ENCODE results near the gene LEP. TPM values are rescaled to one million over a fixed set of nuclear protein-coding genes. Genes with fewer than 3 reads are reported as not detected.

Gene LEP
- total and polyA plus RNA-seq, 2 of the 8 experiments (the other 6 are each of a cell fraction or from before 2014, with no cell fraction given): not detected

GRCh38 chr7:128268233-128268632 lies 27.2 kb downstream of the LEP start:
- H3K4me1 ChIP-seq (replicated peaks in 1 of 4; ENCODE audit: control insufficient read depth in 3 of 4, insufficient read depth in 4 of 4, low read length in 3 of 4): peaks cover 4 to 30% (median 22%) of the 10 kb centered on the region in 4 experiments

More at GRCh38 chr7:128268233-128268632, 27.2 kb downstream of the LEP start:
- no peak overlapping the region for H3K4me3 ChIP-seq (ENCODE audit: extremely low read depth in 1 of 4, insufficient read depth in 2 of 4, low read depth in 3 of 4, low read length in 4 of 4)
- peak overlapping the region; percentile 26; the same call in 1 of the 2 replicates for H2BK5ac ChIP-seq (ENCODE audit: low read depth, low read length)
- H3K23me2 ChIP-seq (ENCODE audit: low read depth, low read length): no peaks in the 10 kb centered on the region; the same call in 1 of the 2 replicates
- no peak overlapping the region for H3K27ac ChIP-seq (ENCODE audit: low read depth, low read length)
- CTCF ChIA-PET (ENCODE audit: partially characterized antibody): interaction anchor here (1.2 to 1.6 kb wide), 3 partner anchors 9 to 50 kb away, joined by 3 to 5 read pairs (median 4); no protein-coding TSS in a partner anchor
- H3K56ac ChIP-seq (replicated peaks; ENCODE audit: insufficient read length, low read depth, low read length): no peak overlapping the region
- no peak overlapping the region for H3K4ac ChIP-seq (replicated peaks; ENCODE audit: insufficient read length, low read depth, low read length)
- H3K36me3 ChIP-seq (ENCODE audit: control insufficient read depth in 2 of 4, insufficient read depth in 4 of 4, low read length in 3 of 4): no peaks in the 10 kb centered on the region
- peaks cover 0 to 3% (median 1%) of the 10 kb centered on the region in 4 experiments; a peak in 2 of 7 replicates for H3K27me3 ChIP-seq (replicated peaks in 1 of 4; ENCODE audit: control insufficient read depth in 3 of 4, extremely low read depth in 1 of 4, insufficient read depth in 3 of 4, low read length in 3 of 4)
- no peaks in the 10 kb centered on the region for H4K20me1 ChIP-seq (replicated peaks in 1 of 2; ENCODE audit: control insufficient read depth in 1 of 2, insufficient read depth in 2 of 2, low read length in 2 of 2)
- H2AK5ac ChIP-seq (ENCODE audit: low read depth, low read length): no peak overlapping the region
- H4K91ac ChIP-seq (replicated peaks; ENCODE audit: insufficient read length, low read length): peak overlapping the region; percentile 44
- POLR2A ChIA-PET (ENCODE audit: partially characterized antibody): interaction anchor here (1.2 to 2.6 kb wide), 4 partner anchors 8 to 56 kb away, joined by 3 to 23 read pairs (median 6); no protein-coding TSS in a partner anchor
- H2BK15ac ChIP-seq (ENCODE audit: low read length): peak overlapping the region; percentile 90; the same call in 1 of the 2 replicates
- H2BK20ac ChIP-seq (ENCODE audit: low read length): peak overlapping the region; percentile 89
- DNase-seq (ENCODE audit: low read depth in 1 of 2, low spot score in 2 of 2) (no peak), FAIRE-seq (no peak)
- H4K8ac ChIP-seq (ENCODE audit: extremely low read depth, insufficient read depth, low read length): no peak overlapping the region
- no peak overlapping the region for H3K4me2 ChIP-seq (ENCODE audit: insufficient read depth in 1 of 2, low read depth in 2 of 2, low read length in 2 of 2)
- H4K5ac ChIP-seq (ENCODE audit: insufficient read length, low read depth, low read length): no peak overlapping the region
- peak overlapping the region; percentile 89; the same call in 1 of the 2 replicates for H2BK12ac ChIP-seq (ENCODE audit: low read depth, low read length)
- H3K14ac ChIP-seq (ENCODE audit: insufficient read length): no peak overlapping the region
- no peak overlapping the region for H2AFZ ChIP-seq (ENCODE audit: low read length)
- 85% methylated on average over 2 of the region's 2 CpGs; no CpG with 5 or more reads in 1 of the 2 experiments for WGBS, 2 experiments (ENCODE audit: extremely low coverage in 1 of 2, insufficient coverage in 1 of 2, insufficient read length in 1 of 2, insufficient replicate concordance in 2 of 2, low coverage in 1 of 2, low lambda C conversion rate in 2 of 2, missing lambda C conversion rate in 1 of 2)
- no peak overlapping the region for H3K9ac ChIP-seq (replicated peaks in 1 of 4; ENCODE audit: extremely low read depth in 1 of 4, low read depth in 3 of 4, low read length in 3 of 4)
- no peaks in the 10 kb centered on the region for H3K79me2 ChIP-seq (ENCODE audit: control insufficient read depth in 1 of 2, insufficient read depth in 2 of 2, low read length in 2 of 2)
- no peak overlapping the region for H3K23ac ChIP-seq (ENCODE audit: insufficient read length)
- H3K9me3 ChIP-seq (ENCODE audit: insufficient read depth in 2 of 2, low read depth in 1 of 2, low read length in 1 of 2): no peaks in the 10 kb centered on the region
- no peaks in the 10 kb centered on the region for H3K79me1 ChIP-seq (ENCODE audit: low read depth, low read length)
- H2BK120ac ChIP-seq (replicated peaks; ENCODE audit: low read depth, low read length): no peak overlapping the region
- no peak for TF ChIP-seq GTF2F1 (IDR thresholded peaks at IDR 0.05; ENCODE audit: borderline replicate concordance, low read depth, low read length)
- no peak for TF ChIP-seq SP2 (IDR thresholded peaks at IDR 0.05; ENCODE audit: low read length)
- TF ChIP-seq CBX8 (IDR thresholded peaks at IDR 0.05; ENCODE audit: borderline replicate concordance, low read depth, low read length): no peak
- no peak for TF ChIP-seq CTBP2 (IDR thresholded peaks at IDR 0.05; ENCODE audit: borderline replicate concordance, insufficient read depth, insufficient read length, low read length)
- TF ChIP-seq MAX (IDR thresholded peaks at IDR 0.05): no peak
- TF ChIP-seq CHD1 (IDR thresholded peaks at IDR 0.05; ENCODE audit: low read depth, low read length): no peak
- TF ChIP-seq POLR2A (IDR thresholded peaks at IDR 0.05; ENCODE audit: control extremely low read depth in 1 of 2, low read depth in 2 of 2, low read length in 2 of 2): no peak
- H3K18ac ChIP-seq (ENCODE audit: extremely low read depth, low read length): 0 out of 2 replicates have a peak overlapping the region, but pooled peaks have one; percentile 9
